ENCODE results near the gene TMEM121. TPM values are rescaled to one million over a fixed set of nuclear protein-coding genes. Genes with fewer than 3 reads are reported as not detected.

The TMEM121 gene
- total RNA-seq, 1 experiment from 2014 or later, result 1.0 TPM

- Histone ChIP-seq H3K4me3 (peak overlapping the region; percentile 94; the same call in 1 of the 2 replicates), H3K27me3 (ENCODE audit: insufficient read depth, low read depth) (no peaks in the 10 kb centered on the region), H3K36me3 (ENCODE audit: low read depth) (no peaks in the 10 kb centered on the region), H3K27ac (no peak overlapping the region), H3K4me1 (replicated peaks; ENCODE audit: insufficient read depth) (peaks cover 26% of the 10 kb centered on the region), H3F3A (ENCODE audit: insufficient read depth, low read depth) (peaks cover 13% of the 10 kb centered on the region; the same call in 1 of the 2 replicates), H4K20me1 (ENCODE audit: insufficient read depth) (peaks cover 6% of the 10 kb centered on the region), H3K4me2 (peak overlapping the region; percentile 80), H3K79me2 (ENCODE audit: low read depth) (0 out of 2 replicates have a peak, but pooled peaks cover 5% of the 10 kb centered on the region), H3K9me2 (ENCODE audit: insufficient read depth) (no peaks in the 10 kb centered on the region), H2AFZ (no peak overlapping the region), H3K9me3 (ENCODE audit: insufficient read depth, low read depth) (no peaks in the 10 kb centered on the region)
- ChIA-PET CTCF (interaction anchor here (0.6 to 0.7 kb wide), 2 partner anchors 9 to 701 kb away, joined by 3 to 5 read pairs; no protein-coding TSS in a partner anchor), POLR2A (ENCODE audit: unreplicated experiment) (interaction anchor here (0.6 to 0.7 kb wide), 4 partner anchors 19 to 88 kb away, joined by 3 to 27 read pairs (median 8); no protein-coding TSS in a partner anchor)
- TF ChIP-seq EZH2 (IDR thresholded peaks at IDR 0.05; ENCODE audit: low read depth) (no peak), CTCF (conservative IDR thresholded peaks at IDR 0.05) (no peak)
- DNase-seq, result no peak
- BruUV-seq (replicated peaks), result no TSS peak
- intact Hi-C loops (cut with micrococcal nuclease; ENCODE audit: unreplicated experiment), result loop anchor here (5.0 kb wide), 1 partner anchor 400 kb away; no protein-coding TSS in a partner anchor
These were observed 34.1 kb upstream of the TMEM121 start for GRCh38 chr14:105492031-105492970.

GRCh38 chr14:105492971-105493871, 33.2 kb upstream of the TMEM121 start:
- Histone ChIP-seq H3K27ac (no peak overlapping the region), H3K4me1 (replicated peaks; ENCODE audit: insufficient read depth) (peaks cover 18% of the 10 kb centered on the region), H3F3A (ENCODE audit: insufficient read depth, low read depth) (peaks cover 7% of the 10 kb centered on the region; the same call in 1 of the 2 replicates), H3K4me3 (no peak overlapping the region), H3K27me3 (ENCODE audit: insufficient read depth, low read depth) (no peaks in the 10 kb centered on the region), H3K4me2 (no peak overlapping the region), H3K9me2 (ENCODE audit: insufficient read depth) (no peaks in the 10 kb centered on the region), H3K36me3 (ENCODE audit: low read depth) (no peaks in the 10 kb centered on the region), H3K9me3 (ENCODE audit: insufficient read depth, low read depth) (no peaks in the 10 kb centered on the region), H3K79me2 (ENCODE audit: low read depth) (0 out of 2 replicates have a peak, but pooled peaks cover 5% of the 10 kb centered on the region), H4K20me1 (ENCODE audit: insufficient read depth) (peaks cover 6% of the 10 kb centered on the region), H2AFZ (no peak overlapping the region)
- BruUV-seq (replicated peaks), result no TSS peak
- DNase-seq, result no peak
- no peak for TF ChIP-seq EZH2 (IDR thresholded peaks at IDR 0.05; ENCODE audit: low read depth)
- intact Hi-C loops (cut with micrococcal nuclease; ENCODE audit: unreplicated experiment), result loop anchor here (5.0 kb wide), 1 partner anchor 401 kb away; no protein-coding TSS in a partner anchor
- ChIA-PET POLR2A (ENCODE audit: unreplicated experiment) (no interaction called here), CTCF (interaction anchor here (0.7 kb wide), 1 partner anchor 10 kb away, joined by 3 read pairs; no protein-coding TSS in a partner anchor)

GRCh38 chr14:105493921-105494605, 32.3 kb upstream of the TMEM121 start:
- Histone ChIP-seq H4K20me1 (ENCODE audit: insufficient read depth) (peaks cover 6% of the 10 kb centered on the region), H3K9me3 (ENCODE audit: insufficient read depth, low read depth) (no peaks in the 10 kb centered on the region), H3K36me3 (ENCODE audit: low read depth) (no peaks in the 10 kb centered on the region), H3K27ac (no peak overlapping the region), H3K4me1 (replicated peaks; ENCODE audit: insufficient read depth) (peaks cover 10% of the 10 kb centered on the region), H3F3A (ENCODE audit: insufficient read depth, low read depth) (peaks cover 7% of the 10 kb centered on the region; the same call in 1 of the 2 replicates), H2AFZ (no peak overlapping the region), H3K9me2 (ENCODE audit: insufficient read depth) (no peaks in the 10 kb centered on the region), H3K27me3 (ENCODE audit: insufficient read depth, low read depth) (no peaks in the 10 kb centered on the region), H3K4me2 (no peak overlapping the region), H3K4me3 (no peak overlapping the region), H3K79me2 (ENCODE audit: low read depth) (0 out of 2 replicates have a peak, but pooled peaks cover 5% of the 10 kb centered on the region)
- intact Hi-C loops (cut with micrococcal nuclease; ENCODE audit: unreplicated experiment), result loop anchor here (5.0 kb wide), 1 partner anchor 402 kb away; no protein-coding TSS in a partner anchor
- POLR2A ChIA-PET (ENCODE audit: unreplicated experiment), result no interaction called here
- DNase-seq, result no peak
- CTCF ChIA-PET, result no interaction called here
- BruUV-seq (replicated peaks), result no TSS peak
- TF ChIP-seq EZH2 (IDR thresholded peaks at IDR 0.05; ENCODE audit: low read depth) (no peak), CTCF (conservative IDR thresholded peaks at IDR 0.05) (no peak)
